Measurements from ENCODE around the gene DCHS2.

DNA sequence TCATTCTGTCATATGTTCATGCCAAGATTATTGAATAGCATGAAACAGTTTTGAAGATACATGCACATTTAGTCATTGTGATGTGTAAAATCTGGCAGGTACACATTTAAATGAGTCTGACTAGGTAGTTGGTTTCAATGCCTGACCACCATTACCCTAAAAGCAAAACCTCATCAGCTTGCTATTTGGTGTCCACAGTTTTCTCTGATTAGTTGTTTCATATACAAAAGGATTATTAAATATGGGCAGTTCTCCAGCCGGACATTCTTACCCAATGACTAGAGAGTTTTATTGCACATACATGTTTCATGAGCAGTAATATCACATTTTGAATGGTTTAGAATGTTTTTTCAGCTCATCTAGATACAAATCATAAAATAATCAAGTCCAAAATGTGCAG is 23.7 kb downstream of the DCHS2 start:
- TF ChIP-seq, protein P1, sequence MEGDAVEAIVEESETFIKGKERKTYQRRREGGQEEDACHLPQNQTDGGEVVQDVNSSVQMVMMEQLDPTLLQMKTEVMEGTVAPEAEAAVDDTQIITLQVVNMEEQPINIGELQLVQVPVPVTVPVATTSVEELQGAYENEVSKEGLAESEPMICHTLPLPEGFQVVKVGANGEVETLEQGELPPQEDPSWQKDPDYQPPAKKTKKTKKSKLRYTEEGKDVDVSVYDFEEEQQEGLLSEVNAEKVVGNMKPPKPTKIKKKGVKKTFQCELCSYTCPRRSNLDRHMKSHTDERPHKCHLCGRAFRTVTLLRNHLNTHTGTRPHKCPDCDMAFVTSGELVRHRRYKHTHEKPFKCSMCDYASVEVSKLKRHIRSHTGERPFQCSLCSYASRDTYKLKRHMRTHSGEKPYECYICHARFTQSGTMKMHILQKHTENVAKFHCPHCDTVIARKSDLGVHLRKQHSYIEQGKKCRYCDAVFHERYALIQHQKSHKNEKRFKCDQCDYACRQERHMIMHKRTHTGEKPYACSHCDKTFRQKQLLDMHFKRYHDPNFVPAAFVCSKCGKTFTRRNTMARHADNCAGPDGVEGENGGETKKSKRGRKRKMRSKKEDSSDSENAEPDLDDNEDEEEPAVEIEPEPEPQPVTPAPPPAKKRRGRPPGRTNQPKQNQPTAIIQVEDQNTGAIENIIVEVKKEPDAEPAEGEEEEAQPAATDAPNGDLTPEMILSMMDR (IDR thresholded peaks at IDR 0.05): no peak
- TF ChIP-seq EZH2 (IDR thresholded peaks at IDR 0.05) (no peak), EZH2phosphoT487 (IDR thresholded peaks at IDR 0.05) (no peak)

All from neural progenitor cell (in vitro differentiated cells).